GM21737 (cell line): ENCODE measurements around the gene EFCC1.

Experiments
- ATAC-seq: cut with Tn5 transposase; IDR thresholded peaks from one replicate; pipeline ENCODE4 v1.9.1; 2021; ENCODE audit warnings: mild to moderate bottlenecking, moderate library complexity; ENCODE audit not compliant: unreplicated experiment

EFCC1 gene

DNA sequence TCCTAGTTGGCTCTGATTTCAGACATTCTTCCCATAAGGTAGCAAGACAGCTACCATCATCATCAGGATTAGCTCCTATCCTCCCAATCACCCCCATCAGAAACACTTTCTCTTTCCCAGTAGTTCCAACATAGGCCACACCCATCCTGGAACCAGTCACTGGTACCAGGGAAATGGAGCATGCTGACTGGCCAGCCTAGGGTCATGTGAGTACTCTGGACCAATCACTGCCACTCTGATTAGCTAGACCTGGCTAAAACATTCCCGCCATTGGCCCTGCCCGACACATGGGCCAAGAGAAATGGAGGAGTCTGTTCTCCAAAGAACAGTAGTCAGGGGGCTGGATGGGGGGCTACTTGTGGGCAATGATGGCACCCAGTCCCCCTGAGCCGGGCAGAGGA is 12.4 kb downstream of the EFCC1 start:
- no peak for ATAC-seq

DNA sequence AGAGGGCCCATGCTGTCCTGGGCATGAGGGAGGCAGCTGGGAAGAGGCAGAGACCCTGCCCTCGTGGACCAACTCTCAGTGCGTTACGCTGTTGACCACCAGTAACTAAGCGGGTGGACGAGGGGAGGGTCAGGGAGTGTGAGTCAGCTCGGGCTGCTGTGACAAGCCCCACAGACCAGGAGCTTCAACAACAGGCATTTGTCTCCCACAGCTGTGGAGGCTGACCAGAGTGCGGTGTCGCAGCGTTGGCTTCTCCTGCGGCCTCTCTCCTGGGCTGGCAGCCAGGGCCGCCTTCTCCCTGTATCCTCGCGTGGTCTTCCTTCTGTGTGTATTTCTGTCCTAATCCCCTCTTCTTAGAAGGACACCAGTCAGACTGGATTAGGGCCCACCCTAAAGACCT is 13.0 kb downstream of the EFCC1 start:
- no peak for ATAC-seq

DNA sequence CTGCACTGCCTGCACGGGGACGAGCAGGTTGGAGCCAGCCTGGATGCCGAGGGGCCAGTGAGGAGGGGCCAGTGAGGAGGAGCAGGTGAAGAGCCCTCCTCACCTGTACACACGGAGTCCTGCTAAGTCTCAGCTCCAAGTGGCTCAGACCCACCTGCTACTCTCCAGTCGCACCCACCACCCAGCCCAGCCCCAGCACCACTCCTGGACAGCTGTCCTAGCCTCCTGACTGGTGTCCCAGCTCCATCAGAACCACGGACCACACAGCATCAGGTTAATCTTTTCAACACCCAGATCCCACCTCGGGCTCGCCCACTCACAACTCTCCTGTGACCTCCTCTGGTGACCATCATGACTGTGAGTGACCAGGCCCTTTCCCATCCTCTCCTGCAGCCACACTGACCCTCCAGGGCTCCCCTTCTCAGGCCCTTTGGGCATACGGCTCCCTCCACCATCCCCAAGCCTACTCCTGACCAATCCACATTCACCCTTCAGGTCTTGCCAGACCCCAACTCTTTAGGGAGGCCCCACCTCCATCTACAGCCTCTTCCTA is 13.8 kb downstream of the EFCC1 start:
- ATAC-seq, result no peak

DNA sequence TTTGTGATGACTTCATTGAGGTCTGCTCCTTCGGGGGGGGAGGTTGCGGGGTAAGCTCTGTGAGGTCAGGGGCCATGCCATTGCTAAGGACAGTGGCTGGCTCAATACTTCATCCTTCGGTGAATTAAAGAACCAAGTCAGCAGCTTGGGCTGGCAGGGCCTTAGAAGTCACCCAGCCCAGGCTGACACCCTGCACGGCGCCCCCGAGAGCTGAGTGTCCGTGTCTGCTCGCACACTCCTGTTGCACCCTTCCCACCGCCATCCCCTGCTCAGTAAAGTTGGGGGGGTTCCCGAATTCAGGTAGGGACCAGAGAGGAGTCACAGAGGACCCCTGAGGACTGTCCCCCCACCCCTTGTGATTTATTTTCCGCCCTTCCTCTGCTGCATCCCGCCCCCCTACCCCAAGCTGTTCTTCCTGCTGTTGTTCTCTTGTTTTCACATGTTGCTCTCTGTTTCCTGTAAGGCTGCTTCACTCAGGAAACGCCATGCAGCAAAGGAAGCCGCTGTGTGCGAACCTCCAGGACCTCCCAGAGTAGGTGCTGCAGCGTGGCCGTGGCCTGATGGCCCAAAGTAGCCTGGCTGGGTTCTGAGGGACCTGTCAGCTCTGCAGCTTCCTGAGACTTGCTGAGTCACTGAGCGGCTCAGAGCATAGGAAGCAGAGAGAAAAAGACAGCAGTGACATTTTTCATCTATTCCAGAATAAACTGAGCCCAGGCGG is 14.4 kb downstream of the EFCC1 start:
- no peak for ATAC-seq

DNA sequence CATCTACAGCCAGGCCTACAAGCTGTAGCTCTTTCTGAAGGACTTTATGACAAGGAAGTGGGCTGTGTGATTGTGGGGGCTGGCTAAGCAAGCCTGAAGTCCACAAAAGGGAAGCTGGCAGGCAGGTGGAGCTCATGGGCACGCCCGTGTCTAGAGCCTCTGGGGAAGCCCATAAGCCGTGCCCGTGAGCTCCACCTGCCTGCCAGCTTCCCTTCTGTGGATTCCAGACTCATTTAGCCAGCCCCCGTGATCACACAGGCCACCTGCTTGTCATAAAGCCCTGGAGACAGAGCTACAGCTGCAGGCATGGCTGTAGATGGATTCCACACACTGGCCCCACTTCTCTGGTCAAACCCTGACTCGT is 15.2 kb downstream of the EFCC1 start:
- no peak for ATAC-seq

DNA sequence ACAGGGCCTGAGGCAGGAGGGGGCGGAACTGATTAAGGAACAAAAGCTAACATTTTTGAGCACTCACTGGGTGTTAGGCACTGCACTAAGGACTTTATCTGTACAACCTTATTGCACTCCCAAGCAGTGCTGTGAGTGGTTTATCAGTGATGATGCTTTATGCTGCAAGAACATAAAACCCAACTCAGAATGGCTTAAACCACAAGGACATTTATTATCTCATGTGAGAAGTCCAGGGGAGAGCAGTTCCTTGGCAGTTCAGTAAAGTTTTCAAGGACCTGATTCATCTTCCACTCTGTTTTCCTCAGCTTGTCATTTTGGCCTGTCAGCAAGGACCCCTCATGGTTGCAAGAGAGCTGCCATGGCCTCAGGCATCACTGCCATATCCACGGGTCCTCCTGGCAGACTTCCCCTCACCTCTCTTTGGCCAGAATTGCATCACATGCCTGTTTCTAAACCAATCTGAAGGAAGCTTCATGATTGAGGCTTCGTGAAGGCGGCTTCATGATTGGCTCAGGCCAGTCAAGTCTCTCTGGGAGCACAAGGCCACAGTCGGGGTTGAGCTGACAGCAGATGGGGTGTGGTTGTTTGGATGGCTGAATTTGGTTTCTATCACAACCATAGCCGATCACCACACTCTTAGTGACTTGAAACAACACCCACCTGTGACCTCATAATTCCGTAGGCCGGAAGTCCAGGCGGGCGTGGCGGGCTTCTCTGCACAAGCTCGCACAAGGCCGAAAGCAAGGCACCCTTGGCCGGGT is 15.8 kb downstream of the EFCC1 start:
- ATAC-seq, result no peak

DNA sequence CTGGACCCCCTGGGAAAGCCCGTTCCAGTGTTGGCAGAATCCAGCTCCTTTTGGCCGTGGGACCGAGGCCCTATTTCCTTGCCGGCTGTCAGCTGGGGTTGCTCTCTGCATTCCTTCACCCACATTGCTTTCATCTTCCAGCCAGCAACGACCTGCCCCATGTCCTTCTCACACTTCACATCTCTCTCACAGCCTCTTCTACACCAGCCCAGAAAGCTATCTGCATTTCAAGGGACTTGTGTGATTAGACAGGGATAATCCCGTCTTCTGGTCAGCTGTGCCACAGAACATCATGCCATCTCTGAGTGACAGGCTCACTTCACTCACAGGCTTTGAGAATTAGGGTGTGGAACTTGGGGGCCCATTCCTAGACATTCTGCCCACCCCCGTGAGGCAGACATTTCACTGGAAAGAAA is 16.4 kb downstream of the EFCC1 start:
- no peak for ATAC-seq

DNA sequence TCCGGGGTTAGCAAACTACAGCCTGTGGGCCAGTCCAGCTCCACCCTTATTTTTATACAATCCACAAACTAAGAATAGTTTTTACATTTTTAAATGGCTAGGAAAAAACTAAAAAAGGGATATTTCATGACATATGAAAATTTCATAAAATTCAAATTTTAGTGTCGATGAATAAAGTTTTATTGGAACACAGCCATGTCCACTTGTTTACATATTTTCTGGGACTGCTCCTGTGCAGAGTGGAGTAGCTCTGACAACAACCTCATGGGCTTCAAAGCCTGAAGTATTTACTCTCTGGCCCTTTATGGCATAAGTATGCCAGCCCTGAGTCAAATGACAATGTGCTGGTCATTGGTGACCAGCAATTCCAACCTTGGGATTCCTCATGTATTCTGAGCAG is 17.2 kb downstream of the EFCC1 start:
- no peak for ATAC-seq

DNA sequence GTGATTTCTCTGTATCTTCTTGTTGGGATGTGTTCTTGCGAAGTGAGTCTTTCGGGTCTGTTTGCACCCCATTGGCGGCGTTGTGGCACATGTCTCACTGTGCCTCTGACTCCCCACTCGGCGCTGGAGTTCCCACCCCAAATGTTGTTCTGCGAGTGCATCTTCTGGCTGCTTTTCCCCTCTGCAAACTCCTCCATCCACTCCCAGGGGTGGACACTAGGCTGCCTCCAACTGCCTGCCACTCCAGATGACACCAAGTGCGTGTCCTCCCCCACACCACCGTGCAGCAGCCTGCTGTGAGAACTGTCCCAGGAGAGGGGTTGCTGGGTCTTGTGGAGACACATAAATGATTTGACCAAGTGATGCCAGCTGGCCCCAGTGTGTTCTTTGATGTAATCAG is 17.6 kb downstream of the EFCC1 start:
- no peak for ATAC-seq

DNA sequence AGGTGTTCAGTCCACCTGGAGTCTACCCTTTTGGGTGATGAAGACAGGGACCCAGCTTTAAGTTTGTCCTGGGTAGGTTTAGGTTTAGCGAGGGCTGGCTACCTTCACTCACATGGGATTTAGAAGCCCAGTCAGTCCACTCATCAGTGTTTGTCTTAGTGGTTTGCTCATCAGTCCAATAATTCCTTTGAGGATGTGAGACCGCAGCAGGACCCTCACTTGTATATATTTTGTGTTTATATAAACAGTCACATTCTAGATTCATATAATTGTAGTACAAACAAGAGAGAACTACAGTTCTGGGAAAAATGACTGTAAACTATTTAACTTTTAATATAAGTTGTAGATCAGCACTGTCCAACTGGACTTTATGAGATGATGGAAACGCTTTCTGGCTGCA is 18.2 kb downstream of the EFCC1 start:
- ATAC-seq, result no peak

DNA sequence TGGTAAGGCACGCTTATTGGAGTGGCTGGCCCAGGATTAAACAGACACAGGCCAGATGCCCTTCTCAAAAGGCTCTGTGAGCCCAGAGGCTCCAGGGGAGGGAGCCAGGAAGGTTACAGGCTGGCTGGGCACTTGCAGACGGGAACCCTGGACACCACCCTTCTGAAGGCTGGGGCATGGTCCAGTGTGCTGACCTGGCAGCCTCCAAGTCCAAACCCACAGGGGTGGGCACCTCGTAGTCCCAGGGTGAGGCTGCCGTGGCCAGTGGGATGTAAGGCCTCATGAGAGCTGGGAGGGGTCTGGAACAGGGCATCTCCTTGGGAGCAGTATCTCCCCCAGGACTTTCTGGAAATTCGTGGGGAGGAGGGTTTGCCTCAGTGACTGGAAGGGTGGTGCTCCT is 19.6 kb downstream of the EFCC1 start:
- no peak for ATAC-seq

DNA sequence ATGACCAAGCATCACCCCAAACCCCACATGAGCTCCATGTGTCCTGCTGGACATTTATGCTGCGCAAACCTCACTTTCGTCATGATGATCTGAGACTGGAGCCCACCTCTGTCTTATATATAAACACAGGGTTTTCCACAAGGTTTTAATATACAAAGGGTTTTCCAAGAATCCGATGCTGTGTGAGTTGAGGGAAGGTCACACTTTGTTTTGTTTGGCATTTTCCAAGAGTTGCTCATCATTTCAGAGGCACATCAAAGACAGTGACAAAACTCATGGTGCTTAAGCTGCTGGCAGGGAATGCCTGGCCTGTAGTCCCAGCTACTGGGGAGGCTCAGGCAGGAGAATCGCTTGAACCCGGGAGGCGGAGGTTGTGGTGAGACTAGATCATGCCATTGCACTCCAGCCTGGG is 20.0 kb downstream of the EFCC1 start:
- ATAC-seq, result no peak

DNA sequence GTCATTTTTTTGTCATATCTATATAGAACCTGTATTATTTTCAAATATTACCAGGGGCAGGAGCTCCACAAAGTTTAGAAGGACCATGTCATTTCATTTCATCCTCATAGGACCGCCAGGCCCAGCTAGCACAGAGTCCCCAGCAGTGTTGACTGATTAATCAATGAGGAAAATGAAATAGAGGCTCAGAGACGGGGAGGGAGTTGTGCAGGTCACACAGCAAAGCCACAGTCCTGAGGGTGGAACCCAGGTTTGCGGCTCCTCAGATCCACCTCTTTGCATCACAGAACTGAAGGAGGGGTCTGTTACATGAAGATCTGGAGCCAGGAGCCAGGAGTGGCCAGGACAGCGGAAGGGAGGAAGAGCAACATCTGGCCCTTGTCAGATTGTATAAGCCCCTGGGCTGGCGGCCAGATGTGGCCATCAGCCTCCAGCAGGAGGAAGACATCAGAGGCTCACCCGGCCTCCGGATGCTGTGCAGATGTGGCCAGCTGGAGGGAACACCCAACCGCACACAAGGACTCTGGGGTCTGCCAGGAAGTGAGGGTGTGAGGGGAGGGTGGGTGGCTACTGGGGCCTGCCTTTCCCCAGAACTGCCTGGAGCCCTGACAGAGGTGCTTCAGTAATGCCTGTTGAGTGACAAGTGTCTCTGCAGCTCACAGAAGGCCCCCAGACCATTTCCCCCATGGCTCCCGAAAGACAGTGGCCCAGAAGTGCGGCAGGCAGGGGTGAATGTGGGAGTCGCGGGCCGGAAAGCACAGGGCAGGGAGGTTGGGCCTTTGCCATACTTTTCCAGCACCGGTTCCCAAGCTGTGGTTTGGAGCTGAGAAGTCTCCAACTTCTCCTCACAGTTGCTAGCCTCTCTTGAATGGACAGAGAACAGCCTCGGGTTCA is 21.3 kb downstream of the EFCC1 start:
- ATAC-seq, result no peak

DNA sequence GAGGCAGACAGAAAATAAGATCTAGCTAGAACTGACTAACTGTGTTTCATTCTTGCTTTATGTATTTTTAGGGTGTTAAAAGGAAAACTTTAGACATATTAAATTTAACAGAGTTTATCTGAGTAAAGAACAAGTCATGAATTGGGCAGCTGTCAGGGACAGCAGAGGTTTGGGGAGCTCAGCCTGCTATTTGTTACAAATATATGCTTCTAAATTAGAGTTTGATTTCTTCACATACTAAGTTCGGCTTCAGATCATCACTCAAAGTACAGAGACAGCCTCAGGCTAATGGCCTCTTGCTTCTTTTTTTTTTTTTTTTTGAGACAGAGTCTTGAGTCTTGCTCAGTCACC is 21.9 kb downstream of the EFCC1 start:
- ATAC-seq, result no peak

DNA sequence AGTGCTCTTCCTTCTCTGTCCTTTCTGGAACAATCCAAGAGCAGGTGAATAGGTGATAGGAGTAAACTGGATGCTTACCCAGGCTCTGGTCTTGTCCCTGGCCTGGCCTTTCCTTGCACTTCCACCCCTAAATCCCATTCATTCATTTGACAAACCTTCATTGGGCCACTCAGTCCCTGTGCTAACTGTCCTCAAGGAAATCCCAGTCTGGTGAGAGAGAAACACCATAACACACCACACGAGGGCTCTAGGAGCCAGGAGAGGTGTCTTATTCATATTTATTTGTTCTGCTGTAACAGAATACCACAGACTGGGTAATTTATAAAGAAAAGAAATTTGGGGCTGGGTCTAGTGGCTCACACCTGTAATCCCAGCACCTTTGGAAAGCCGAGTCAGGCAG is 22.8 kb downstream of the EFCC1 start:
- no peak for ATAC-seq

DNA sequence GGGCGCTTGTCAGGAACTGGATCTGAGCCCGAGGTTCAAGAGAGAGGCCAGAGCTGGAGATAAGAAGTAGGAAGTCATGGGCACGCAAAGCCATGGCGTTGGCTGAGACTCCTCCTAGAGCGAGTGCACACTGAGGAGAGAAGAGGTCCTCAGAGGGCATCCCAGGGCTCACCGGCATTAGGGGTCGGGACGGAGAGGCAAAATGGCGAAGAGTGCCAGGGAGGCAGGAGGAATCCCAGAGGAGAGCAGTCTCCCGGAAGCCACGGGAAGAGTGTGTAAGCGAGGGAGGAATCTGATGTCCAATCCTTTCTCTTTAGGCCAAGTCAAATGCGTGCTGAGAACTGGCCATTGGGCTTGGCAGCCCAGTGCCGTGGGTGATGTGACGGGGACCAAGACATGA is 24.0 kb downstream of the EFCC1 start:
- ATAC-seq, result no peak

DNA sequence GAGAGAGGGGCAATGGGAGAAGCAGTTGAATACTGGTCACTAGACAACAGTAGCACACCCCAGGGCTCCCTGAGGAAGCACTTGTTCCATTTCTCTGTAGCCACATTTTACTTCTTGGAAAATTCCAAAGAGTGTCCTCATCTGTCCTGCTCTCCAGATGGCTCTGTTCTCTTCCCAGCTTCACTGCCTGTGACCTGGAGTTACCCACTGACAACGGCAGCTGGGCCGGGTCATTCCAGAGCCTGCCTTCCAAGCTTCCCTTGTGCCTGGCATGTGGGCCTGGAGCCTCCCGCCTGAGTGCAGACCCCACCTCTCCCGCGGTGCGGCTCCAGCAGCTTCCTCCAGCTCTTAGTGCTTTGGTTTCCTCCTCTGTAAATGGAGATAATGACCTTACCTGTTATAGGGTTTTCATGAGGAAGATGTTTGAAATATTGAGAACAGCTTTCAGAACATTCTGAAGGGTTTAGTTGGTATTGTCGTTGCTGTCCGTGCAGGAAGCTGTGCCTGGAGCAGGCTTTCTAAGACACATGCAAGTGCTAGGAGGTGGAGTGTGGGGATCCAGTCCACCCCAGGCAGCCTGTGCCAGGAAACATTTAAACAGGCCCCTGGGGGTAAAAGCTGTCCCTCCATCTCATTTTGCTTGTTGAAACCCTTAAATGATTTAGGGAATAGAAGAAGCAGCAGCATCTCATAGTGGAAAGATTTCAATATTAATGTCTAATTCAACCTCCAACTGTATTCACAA is 24.8 kb downstream of the EFCC1 start:
- no peak for ATAC-seq

DNA sequence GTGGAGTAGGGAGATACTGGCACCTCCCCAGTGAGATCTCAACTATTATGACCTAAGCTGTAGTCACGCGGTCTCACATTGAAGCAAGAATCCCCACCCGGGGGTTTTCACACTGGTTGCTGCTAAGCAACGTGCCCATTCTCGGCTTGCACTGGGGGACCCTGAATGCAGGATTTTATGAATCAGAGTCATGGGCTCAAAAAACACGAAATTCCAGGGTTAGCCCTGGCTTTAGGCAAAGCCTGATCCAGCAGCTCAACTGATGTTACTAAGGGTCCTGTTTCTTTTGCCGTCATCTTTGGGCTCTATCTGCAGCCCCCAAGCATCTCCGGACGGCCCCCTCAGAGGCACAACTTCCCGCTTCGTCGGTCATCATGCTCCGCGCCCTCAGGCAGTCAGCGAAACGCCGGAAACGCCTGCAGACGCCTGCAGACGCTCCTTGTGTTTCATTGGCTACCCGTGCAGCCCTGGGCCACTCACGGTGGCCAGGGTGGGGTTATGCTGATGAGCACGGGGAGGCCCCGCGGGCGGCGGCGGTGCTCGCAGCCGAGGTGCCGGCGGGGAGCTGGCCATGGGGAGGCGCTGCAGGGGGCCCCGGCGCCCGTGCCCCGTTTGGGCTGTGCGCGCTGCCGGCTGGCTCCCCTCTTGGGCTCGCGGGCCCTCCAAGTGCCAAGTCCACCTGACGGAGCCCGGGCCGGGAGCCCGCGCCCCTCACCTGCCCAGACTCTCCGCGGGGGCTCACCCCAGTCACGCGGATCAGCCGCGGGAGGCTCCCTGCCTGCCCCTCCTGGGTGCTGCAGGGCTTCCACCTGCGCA is 25.8 kb downstream of the EFCC1 start:
- ATAC-seq, result peak; percentile 97

DNA sequence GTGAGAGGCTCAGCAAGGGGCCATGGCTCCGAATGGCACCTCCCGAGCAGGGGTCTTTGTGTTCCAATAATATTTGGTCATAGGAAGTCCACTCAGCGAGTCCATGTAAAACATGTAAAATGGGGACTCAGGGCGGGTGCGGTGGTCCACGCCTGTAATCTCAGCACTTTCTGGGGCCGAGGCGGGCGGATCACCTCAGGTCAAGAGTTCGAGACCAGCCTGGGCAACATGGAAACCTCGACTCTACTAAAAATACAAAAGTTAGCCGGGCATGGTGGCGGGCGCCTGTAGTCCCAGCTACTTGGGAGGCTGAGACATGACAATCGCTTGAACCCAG is 26.4 kb downstream of the EFCC1 start:
- no peak for ATAC-seq

DNA sequence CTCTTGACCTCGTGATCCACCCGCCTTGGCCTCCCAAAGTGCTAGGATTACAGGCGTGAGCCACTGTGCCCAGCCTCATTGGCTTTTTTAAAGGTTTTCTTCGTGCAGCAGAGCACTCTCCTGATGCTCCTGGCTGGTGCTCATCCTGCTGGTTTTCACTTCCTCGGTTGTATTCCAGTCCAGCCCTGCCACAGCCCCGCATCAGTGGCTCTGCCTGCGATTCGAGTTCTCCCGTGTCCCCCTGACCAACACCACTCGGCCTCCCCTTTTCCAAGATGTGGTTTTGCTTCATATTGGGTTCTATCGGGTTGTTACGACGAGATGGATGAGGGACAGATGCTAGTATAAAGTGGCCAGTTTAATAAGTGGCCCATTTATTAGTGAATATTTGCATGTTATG is 27.8 kb downstream of the EFCC1 start:
- ATAC-seq, result no peak
